ENCODE data around the gene HLA-G. TPM values are rescaled to one million over a fixed set of nuclear protein-coding genes. Genes with fewer than 3 reads are reported as not detected.

HLA-G gene
- total and polyA plus RNA-seq, 9 of the 15 experiments (the other 6 are each of a cell fraction or from before 2014, with no cell fraction given) = 0.13 TPM; not detected in 8

DNA sequence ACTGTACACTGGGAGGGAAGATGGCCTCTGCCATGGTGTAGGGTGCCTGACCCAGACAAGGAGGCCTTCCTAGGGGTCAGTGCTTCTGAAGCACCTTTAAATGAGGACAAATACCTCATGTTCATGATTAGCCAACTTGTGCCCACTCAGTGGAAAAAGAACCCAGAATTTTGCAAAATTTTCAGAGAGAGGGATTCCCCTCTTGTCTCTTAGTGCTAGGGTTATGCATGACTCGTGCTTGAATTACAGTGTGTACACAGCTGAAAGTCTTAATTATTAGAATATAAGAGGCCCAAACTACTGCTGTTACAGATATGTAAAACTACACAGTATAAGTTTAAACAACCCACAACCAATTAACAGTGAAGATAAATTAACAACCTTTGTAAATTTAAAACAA is 38.0 kb downstream of the HLA-G start:
- FAIRE-seq (no peak), DNase-seq (ENCODE audit: extremely low read depth in 1 of 4, low spot score in 3 of 4) (no peak), ATAC-seq (no peak)
- intact Hi-C loops (cut with micrococcal nuclease) (no loop called here), in situ Hi-C loops (cut with MboI) (no loop called here)
- H4K20me1 ChIP-seq (replicated peaks; ENCODE audit: control insufficient read depth, insufficient read depth, low read length) = no peaks in the 10 kb centered on the region; the same call in 1 of the 2 replicates
- WGBS (ENCODE audit: insufficient coverage, low coverage, missing lambda C conversion rate) = 0% methylated on average over 1 of the region's 1 CpG
- H3K27ac ChIP-seq (ENCODE audit: extremely low read depth, low read depth, low read length) = no peak overlapping the region
- BruUV-seq (replicated peaks) = no TSS peak
- CTCF ChIA-PET (ENCODE audit: low intra/inter-chr PET ratio) = no interaction called here
- H3K36me3 ChIP-seq (ENCODE audit: control insufficient read depth, insufficient read depth, low read length) = no peaks in the 10 kb centered on the region
- no peaks in the 10 kb centered on the region for H3K9me1 ChIP-seq (ENCODE audit: control insufficient read depth, insufficient read depth, low read length)
- H3K79me2 ChIP-seq (ENCODE audit: control insufficient read depth, insufficient read depth, low read length) = no peaks in the 10 kb centered on the region
- no peaks in the 10 kb centered on the region for H3K4me1 ChIP-seq (replicated peaks in 1 of 2; ENCODE audit: control insufficient read depth in 2 of 2, insufficient read depth in 2 of 2, low read length in 2 of 2)
- H3K4me3 ChIP-seq = no peak overlapping the region
- no peak overlapping the region for H3K4me2 ChIP-seq (ENCODE audit: insufficient read depth, low read length)
- H3K9me3 ChIP-seq (replicated peaks; ENCODE audit: control insufficient read depth, insufficient read depth, low read depth, low read length) = no peaks in the 10 kb centered on the region
- no peak overlapping the region for H3K9ac ChIP-seq (ENCODE audit: insufficient read depth in 1 of 2, low read depth in 2 of 2, low read length in 2 of 2)
- H2AFZ ChIP-seq (ENCODE audit: low read depth, low read length) = no peak overlapping the region
- H3K27me3 ChIP-seq (ENCODE audit: control insufficient read depth in 2 of 2, insufficient read depth in 2 of 2, low read length in 2 of 2) = peaks cover 17 to 56% of the 10 kb centered on the region in 2 experiments
- POLR2A ChIA-PET = interaction anchor here (0.7 to 1.3 kb wide), 3 partner anchors 10 to 195 kb away, joined by 3 to 5 read pairs (median 3); partner anchors contain the start of gene POLR1H
- TF ChIP-seq POU5F1 (IDR thresholded peaks at IDR 0.05; ENCODE audit: borderline replicate concordance, low read depth, low read length, partially characterized antibody) = no peak
- TF ChIP-seq U2AF1 (optimal IDR thresholded peaks at IDR 0.05; ENCODE audit: low read depth, low read length) = no peak
- TF ChIP-seq, protein P1, sequence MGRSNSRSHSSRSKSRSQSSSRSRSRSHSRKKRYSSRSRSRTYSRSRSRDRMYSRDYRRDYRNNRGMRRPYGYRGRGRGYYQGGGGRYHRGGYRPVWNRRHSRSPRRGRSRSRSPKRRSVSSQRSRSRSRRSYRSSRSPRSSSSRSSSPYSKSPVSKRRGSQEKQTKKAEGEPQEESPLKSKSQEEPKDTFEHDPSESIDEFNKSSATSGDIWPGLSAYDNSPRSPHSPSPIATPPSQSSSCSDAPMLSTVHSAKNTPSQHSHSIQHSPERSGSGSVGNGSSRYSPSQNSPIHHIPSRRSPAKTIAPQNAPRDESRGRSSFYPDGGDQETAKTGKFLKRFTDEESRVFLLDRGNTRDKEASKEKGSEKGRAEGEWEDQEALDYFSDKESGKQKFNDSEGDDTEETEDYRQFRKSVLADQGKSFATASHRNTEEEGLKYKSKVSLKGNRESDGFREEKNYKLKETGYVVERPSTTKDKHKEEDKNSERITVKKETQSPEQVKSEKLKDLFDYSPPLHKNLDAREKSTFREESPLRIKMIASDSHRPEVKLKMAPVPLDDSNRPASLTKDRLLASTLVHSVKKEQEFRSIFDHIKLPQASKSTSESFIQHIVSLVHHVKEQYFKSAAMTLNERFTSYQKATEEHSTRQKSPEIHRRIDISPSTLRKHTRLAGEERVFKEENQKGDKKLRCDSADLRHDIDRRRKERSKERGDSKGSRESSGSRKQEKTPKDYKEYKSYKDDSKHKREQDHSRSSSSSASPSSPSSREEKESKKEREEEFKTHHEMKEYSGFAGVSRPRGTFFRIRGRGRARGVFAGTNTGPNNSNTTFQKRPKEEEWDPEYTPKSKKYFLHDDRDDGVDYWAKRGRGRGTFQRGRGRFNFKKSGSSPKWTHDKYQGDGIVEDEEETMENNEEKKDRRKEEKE (IDR thresholded peaks at IDR 0.05; ENCODE audit: borderline replicate concordance in 1 of 2, control insufficient read depth in 1 of 2, low read depth in 2 of 2, low read length in 1 of 2) = no peak
- TF ChIP-seq ZNF24 (IDR thresholded peaks at IDR 0.05) = no peak
- TF ChIP-seq ZNF217 (CRISPR knock-in tag; IDR thresholded peaks at IDR 0.05) = no peak
- TF ChIP-seq FOXP1 (CRISPR knock-in tag; IDR thresholded peaks at IDR 0.05) = no peak
- TF ChIP-seq EGR1 (conservative IDR thresholded peaks at IDR 0.05) = no peak
- TF ChIP-seq, protein P2, sequence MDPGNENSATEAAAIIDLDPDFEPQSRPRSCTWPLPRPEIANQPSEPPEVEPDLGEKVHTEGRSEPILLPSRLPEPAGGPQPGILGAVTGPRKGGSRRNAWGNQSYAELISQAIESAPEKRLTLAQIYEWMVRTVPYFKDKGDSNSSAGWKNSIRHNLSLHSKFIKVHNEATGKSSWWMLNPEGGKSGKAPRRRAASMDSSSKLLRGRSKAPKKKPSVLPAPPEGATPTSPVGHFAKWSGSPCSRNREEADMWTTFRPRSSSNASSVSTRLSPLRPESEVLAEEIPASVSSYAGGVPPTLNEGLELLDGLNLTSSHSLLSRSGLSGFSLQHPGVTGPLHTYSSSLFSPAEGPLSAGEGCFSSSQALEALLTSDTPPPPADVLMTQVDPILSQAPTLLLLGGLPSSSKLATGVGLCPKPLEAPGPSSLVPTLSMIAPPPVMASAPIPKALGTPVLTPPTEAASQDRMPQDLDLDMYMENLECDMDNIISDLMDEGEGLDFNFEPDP (CRISPR knock-in tag; IDR thresholded peaks at IDR 0.05) = no peak
- TF ChIP-seq ZNF165 (CRISPR knock-in tag; IDR thresholded peaks at IDR 0.05; ENCODE audit: borderline replicate concordance) = no peak
- TF ChIP-seq KDM5B (IDR thresholded peaks at IDR 0.05; ENCODE audit: insufficient replicate concordance, low read depth, low read length) = no peak
- no peak for TF ChIP-seq POLR2B (IDR thresholded peaks at IDR 0.05; ENCODE audit: low read depth, partially characterized antibody)
- TF ChIP-seq, protein P3, sequence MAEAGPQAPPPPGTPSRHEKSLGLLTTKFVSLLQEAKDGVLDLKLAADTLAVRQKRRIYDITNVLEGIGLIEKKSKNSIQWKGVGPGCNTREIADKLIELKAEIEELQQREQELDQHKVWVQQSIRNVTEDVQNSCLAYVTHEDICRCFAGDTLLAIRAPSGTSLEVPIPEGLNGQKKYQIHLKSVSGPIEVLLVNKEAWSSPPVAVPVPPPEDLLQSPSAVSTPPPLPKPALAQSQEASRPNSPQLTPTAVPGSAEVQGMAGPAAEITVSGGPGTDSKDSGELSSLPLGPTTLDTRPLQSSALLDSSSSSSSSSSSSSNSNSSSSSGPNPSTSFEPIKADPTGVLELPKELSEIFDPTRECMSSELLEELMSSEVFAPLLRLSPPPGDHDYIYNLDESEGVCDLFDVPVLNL (CRISPR knock-in tag; IDR thresholded peaks at IDR 0.05; ENCODE audit: low read depth) = no peak
- TF ChIP-seq, protein P4, sequence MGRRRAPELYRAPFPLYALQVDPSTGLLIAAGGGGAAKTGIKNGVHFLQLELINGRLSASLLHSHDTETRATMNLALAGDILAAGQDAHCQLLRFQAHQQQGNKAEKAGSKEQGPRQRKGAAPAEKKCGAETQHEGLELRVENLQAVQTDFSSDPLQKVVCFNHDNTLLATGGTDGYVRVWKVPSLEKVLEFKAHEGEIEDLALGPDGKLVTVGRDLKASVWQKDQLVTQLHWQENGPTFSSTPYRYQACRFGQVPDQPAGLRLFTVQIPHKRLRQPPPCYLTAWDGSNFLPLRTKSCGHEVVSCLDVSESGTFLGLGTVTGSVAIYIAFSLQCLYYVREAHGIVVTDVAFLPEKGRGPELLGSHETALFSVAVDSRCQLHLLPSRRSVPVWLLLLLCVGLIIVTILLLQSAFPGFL (CRISPR knock-in tag; IDR thresholded peaks at IDR 0.05) = no peak
- no peak for TF ChIP-seq ZFP1 (CRISPR knock-in tag; IDR thresholded peaks at IDR 0.05)
- TF ChIP-seq RBM34 (IDR thresholded peaks at IDR 0.05; ENCODE audit: borderline replicate concordance, insufficient read depth, low read length) = no peak
- TF ChIP-seq DMBX1 (CRISPR knock-in tag; IDR thresholded peaks at IDR 0.05; ENCODE audit: borderline replicate concordance) = no peak
- no peak for TF ChIP-seq BCL6 (CRISPR knock-in tag; IDR thresholded peaks at IDR 0.05)
